Activated CD8-positive, alpha-beta T cell treated with anti-CD3 and anti-CD28 coated beads for 36 hours (primary cell): ENCODE data around the gene CDKL4. TPM values are rescaled to one million over a fixed set of nuclear protein-coding genes. Genes with fewer than 3 reads are reported as not detected.

Source experiments
- ATAC-seq: fragments of 200-7000 bp; cut with Tn5 transposase; one replicate; pipeline ENCODE4 v1.10.0; 2021; ENCODE audit warnings: mild to moderate bottlenecking, moderate library complexity
- CTCF ChIA-PET: fragments of 350-600 bp; sonication (Branson Sonifier 250); formaldehyde crosslinking; loops from one replicate; lab custom pipeline; 2021; ENCODE audit warnings: antibody characterized with exemption; lab: Charles Lee
- POLR2A ChIA-PET: fragments of 350-600 bp; sonication (Branson Sonifier 250); formaldehyde crosslinking; loops from one replicate; lab custom pipeline; 2021; ENCODE audit warnings: antibody characterized with exemption; lab: Charles Lee
- DNase-seq: peaks from one replicate; pipeline ENCODE4 v3.0.0-alpha.2; 2020
- H3K27ac Mint-ChIP-seq: one replicate; pipeline ENCODE4 v1.8.0; 2021; ENCODE audit warnings: mild to moderate bottlenecking, mixed read lengths
- H3K27me3 Mint-ChIP-seq: one replicate; pipeline ENCODE4 v1.8.0; 2021; ENCODE audit warnings: mixed read lengths
- H3K36me3 Mint-ChIP-seq: one replicate; pipeline ENCODE4 v1.8.0; 2021; ENCODE audit warnings: low read depth, mixed read lengths
- H3K4me1 Mint-ChIP-seq: one replicate; pipeline ENCODE4 v1.8.0; 2021; ENCODE audit warnings: low read depth, mixed read lengths
- H3K4me3 Mint-ChIP-seq: one replicate; pipeline ENCODE4 v1.8.0; 2021; ENCODE audit warnings: mild to moderate bottlenecking, moderate library complexity, mixed read lengths
- H3K9me3 Mint-ChIP-seq: one replicate; pipeline ENCODE4 v1.8.0; 2021; ENCODE audit warnings: mixed read lengths
- CTCF ChIP-seq: fragments of 200-600 bp; IDR thresholded peaks from one replicate; pipeline ENCODE4 v1.8.0; 2022; ENCODE audit warnings: antibody characterized with exemption, mild to moderate bottlenecking
- intact Hi-C: fragments of 100-400 bp; cut with micrococcal nuclease; formaldehyde crosslinking; loops from one replicate; pipeline ENCODE4 v1.10.0; 2022
- total RNA-seq, 2 experiments: library from RNA; stranded (reverse); gene quantifications; one replicate each; pipeline ENCODE4 v1.2.3, GENCODE V29; 2021

CDKL4 gene
- total RNA-seq, 2 experiments from 2014 or later: 0.29 TPM; not detected in 1

- ChIA-PET POLR2A (no interaction called here), CTCF (interaction anchor here (0.9 kb wide), 1 partner anchor 83 kb away, joined by 3 read pairs; no protein-coding TSS in a partner anchor)
- no peak overlapping the region for H3K27ac Mint-ChIP-seq
- intact Hi-C loops: no loop called here
- no peak for TF ChIP-seq CTCF
- no peaks in the 10 kb centered on the region for H3K9me3 Mint-ChIP-seq
- H3K4me1 Mint-ChIP-seq: peaks cover 13% of the 10 kb centered on the region
- H3K4me3 Mint-ChIP-seq: no peak overlapping the region
- no peaks in the 10 kb centered on the region for H3K36me3 Mint-ChIP-seq
- ATAC-seq (no peak), DNase-seq (no peak)
- H3K27me3 Mint-ChIP-seq: no peaks in the 10 kb centered on the region
Observed at GRCh38 chr2:39146630-39147029, 97.1 kb downstream of the CDKL4 start.

DNA sequence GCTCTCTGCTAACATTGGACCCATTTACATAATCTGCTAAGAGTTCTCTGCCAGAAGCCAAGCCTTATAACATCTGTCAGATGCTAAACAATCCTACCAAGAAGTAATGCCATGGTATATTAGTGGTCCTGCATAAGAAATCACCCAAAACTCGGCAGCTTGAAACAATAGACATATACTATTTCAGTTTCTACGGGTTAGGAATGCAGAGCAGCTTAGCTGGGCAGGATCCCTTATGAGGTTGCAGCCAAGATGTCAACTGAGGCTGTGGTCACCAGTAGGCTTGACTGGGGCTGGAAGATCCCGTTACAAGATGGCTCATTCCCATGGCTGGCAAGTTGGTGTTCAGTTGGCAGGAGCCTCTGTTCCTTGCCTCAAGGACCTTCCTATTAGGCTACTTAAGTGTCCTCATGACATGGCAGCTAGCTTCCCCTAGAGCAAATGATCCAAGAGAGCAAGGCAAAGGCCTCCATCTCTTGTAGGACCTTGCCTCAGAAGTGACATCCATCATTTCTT, 97.8 kb downstream of the CDKL4 start:
- Mint-ChIP-seq H3K4me1 (peaks cover 16% of the 10 kb centered on the region), H3K27me3 (no peaks in the 10 kb centered on the region), H3K9me3 (no peaks in the 10 kb centered on the region), H3K27ac (no peak overlapping the region), H3K36me3 (no peaks in the 10 kb centered on the region), H3K4me3 (no peak overlapping the region)
- POLR2A ChIA-PET: no interaction called here
- CTCF ChIA-PET: interaction anchor here (0.9 kb wide), 1 partner anchor 84 kb away, joined by 3 read pairs; no protein-coding TSS in a partner anchor
- intact Hi-C loops: no loop called here
- no peak for TF ChIP-seq CTCF
- DNase-seq (no peak), ATAC-seq (no peak)

GRCh38 chr2:39144416-39144815, 99.4 kb downstream of the CDKL4 start:
- intact Hi-C loops: no loop called here
- Mint-ChIP-seq H3K4me3 (no peak overlapping the region), H3K36me3 (no peaks in the 10 kb centered on the region), H3K27me3 (no peaks in the 10 kb centered on the region), H3K4me1 (peaks cover 19% of the 10 kb centered on the region), H3K27ac (no peak overlapping the region), H3K9me3 (no peaks in the 10 kb centered on the region)
- ATAC-seq (no peak), DNase-seq (no peak)
- TF ChIP-seq CTCF: no peak
- POLR2A ChIA-PET: interaction anchor here (0.7 to 0.8 kb wide), 2 partner anchors 24 to 46 kb away, joined by 3 read pairs; partner anchors contain the start of gene SOS1
- CTCF ChIA-PET: interaction anchor here (1.4 to 4.4 kb wide), 2 partner anchors 10 to 85 kb away, joined by 5 to 23 read pairs; no protein-coding TSS in a partner anchor

DNA sequence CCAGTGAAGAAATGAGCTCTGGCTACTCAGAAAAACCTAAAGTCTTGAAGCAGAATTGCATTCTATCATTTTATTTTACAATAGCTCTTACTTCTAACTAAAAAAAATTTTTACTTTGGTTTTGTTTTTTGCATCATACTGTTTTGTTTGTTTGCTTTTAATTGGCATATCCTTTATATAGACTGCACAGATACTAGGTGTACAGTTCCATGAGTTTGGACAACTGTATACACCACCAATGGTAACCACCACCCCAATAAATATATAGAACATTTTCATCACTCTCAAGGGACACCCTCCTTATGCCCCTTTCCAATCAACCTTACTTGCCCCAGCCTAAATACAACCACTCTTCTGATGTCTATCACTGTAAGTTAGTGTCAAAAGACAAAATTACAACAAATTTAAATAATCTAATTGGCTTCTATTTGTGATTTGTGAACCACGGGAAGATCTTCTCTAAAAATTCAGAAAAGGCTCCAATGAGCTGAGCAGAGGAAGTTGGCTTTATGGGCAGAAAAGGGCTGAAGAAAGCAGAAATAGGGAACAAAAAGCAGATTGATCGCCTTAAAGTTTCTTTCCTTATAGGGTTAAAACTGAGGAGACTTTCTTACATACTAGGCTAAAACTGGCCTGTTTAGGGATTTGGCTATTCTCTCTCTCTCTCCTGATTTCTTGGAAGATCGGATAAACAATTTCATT, 100.7 kb downstream of the CDKL4 start:
- Mint-ChIP-seq H3K27me3 (no peaks in the 10 kb centered on the region), H3K27ac (no peak overlapping the region), H3K4me1 (peaks cover 24% of the 10 kb centered on the region), H3K4me3 (no peak overlapping the region), H3K9me3 (no peaks in the 10 kb centered on the region), H3K36me3 (no peaks in the 10 kb centered on the region)
- no peak for TF ChIP-seq CTCF
- DNase-seq (no peak), ATAC-seq (no peak)
- ChIA-PET POLR2A (interaction anchor here (1.0 kb wide), 1 partner anchor 15 kb away, joined by 3 read pairs; no protein-coding TSS in a partner anchor), CTCF (interaction anchor here (0.6 to 4.4 kb wide), 4 partner anchors 10 to 86 kb away, joined by 3 to 23 read pairs (median 3); no protein-coding TSS in a partner anchor)
- intact Hi-C loops: no loop called here
